K562 (cell line): ENCODE data around the gene NT5C2. TPM values are rescaled to one million over a fixed set of nuclear protein-coding genes. Genes with fewer than 3 reads are reported as not detected.
A peak's percentile ranks its signal among the peaks of the same experiment; 100 is the strongest.

ENCODE experiments used
- CHD1 ChIP-seq: fragments of 200-600 bp; sonication (generic); IDR thresholded peaks from one replicate; pipeline ENCODE4 v1.6.1; 2012; ENCODE audit warnings: mild to moderate bottlenecking, moderate library complexity, low read length, inconsistent platforms
- CHD7 ChIP-seq: fragments of 200-600 bp; sonication (generic); IDR thresholded peaks from one replicate; pipeline ENCODE4 v1.6.1; 2012; ENCODE audit warnings: mild to moderate bottlenecking, low read depth, low read length, inconsistent platforms
- DNMT1 ChIP-seq: fragments of 450-650 bp; IDR thresholded peaks from 2 replicates; pipeline ENCODE4 v1.6.1; 2016; ENCODE audit warnings: antibody characterized with exemption, mild to moderate bottlenecking
- ERF ChIP-seq: fragments of 450-650 bp; formaldehyde crosslinking; IDR thresholded peaks from 2 replicates; pipeline ENCODE4 v1.4.0; 2020; ENCODE audit warnings: mild to moderate bottlenecking, mixed read lengths
- HINFP ChIP-seq: fragments of 450-650 bp; conservative IDR thresholded peaks from 2 replicates; pipeline ENCODE4 v1.6.1; 2016; ENCODE audit warnings: missing genetic modification characterization, low read depth, mild to moderate bottlenecking, control low read depth, missing compliant biosample characterization
- IRF1 ChIP-seq: sonication (generic); formaldehyde crosslinking; IDR thresholded peaks from 2 replicates; pipeline ENCODE4 v1.8.0; 2022; ENCODE audit warnings: missing genetic modification reagents, mild to moderate bottlenecking, borderline replicate concordance
- MED1 ChIP-seq: sonication (generic); formaldehyde crosslinking; IDR thresholded peaks from 2 replicates; pipeline ENCODE4 v1.8.1; 2023; ENCODE audit warnings: missing genetic modification reagents, borderline replicate concordance
- MEF2A ChIP-seq: IDR thresholded peaks from 2 replicates; pipeline ENCODE4 v1.6.1; 2011; ENCODE audit warnings: low read depth, mild to moderate bottlenecking, low read length, moderate library complexity; ENCODE audit not compliant: control insufficient read depth
- NFRKB ChIP-seq: fragments of 450-650 bp; IDR thresholded peaks from 2 replicates; pipeline ENCODE4 v1.6.1; 2016; ENCODE audit warnings: low read depth
- ZBTB9 ChIP-seq: fragments of 450-650 bp; formaldehyde crosslinking; IDR thresholded peaks from 2 replicates; pipeline ENCODE4 v1.4.0; 2020; ENCODE audit warnings: mild to moderate bottlenecking, moderate library complexity
- ZFP30 ChIP-seq: fragments of 250-450 bp; sonication (Bioruptor Pico); IDR thresholded peaks from 2 replicates; pipeline ENCODE4 v1.8.0; 2022; ENCODE audit warnings: moderate library complexity, mild to moderate bottlenecking, inconsistent platforms, borderline replicate concordance
- ZNF311 ChIP-seq: fragments of 250-450 bp; sonication (Bioruptor Pico); IDR thresholded peaks from 2 replicates; pipeline ENCODE4 v1.4.0; 2020; ENCODE audit warnings: mild to moderate bottlenecking, moderate library complexity
- ZNF57 ChIP-seq: fragments of 450-650 bp; formaldehyde crosslinking; IDR thresholded peaks from 2 replicates; pipeline ENCODE4 v1.4.0; 2020; ENCODE audit warnings: mild to moderate bottlenecking, moderate library complexity
- polyA plus RNA-seq, 8 experiments: library from polyadenylated mRNA; depleted of rRNA in 4 of 8; stranded (reverse) in 5 of 8; unstranded in 3 of 8; fragments of >200 nt; fragmentation: Nextera tagmentation in 2 of 8; fragmentation: Illumina TruSeq in 1 of 8; extraction: Ambion mirVana in 2 of 8; extraction: Trizol in 1 of 8; gene quantifications; 2 replicates each; pipeline versions ENCODE4 v1.2.1 to v1.2.3, GENCODE V29; 2011 to 2014; ENCODE audit warnings: inconsistent platforms in 1 of 8, missing spikeins in 1 of 8
- total RNA-seq, 7 experiments: library from RNA; depleted of rRNA in 6 of 7; stranded (reverse); fragments of >200 nt in 6 of 7; fragmentation: Illumina TruSeq in 2 of 7; extraction: Trizol in 2 of 7; gene quantifications; 2 replicates each; pipeline versions ENCODE4 v1.2.1 to v1.2.3, GENCODE V29; 2011 to 2021; ENCODE audit warnings: low replicate concordance in 1 of 7

NT5C2 gene
- total and polyA plus RNA-seq, 9 of the 15 experiments (the other 6 are each of a cell fraction or from before 2014, with no cell fraction given), result 11.3 to 45.2 (median 27.7) TPM

GRCh38 chr10:103192451-103193106 lies 493 bp downstream of the NT5C2 start (continued):
- no peak for TF ChIP-seq ERF
- TF ChIP-seq ZBTB9, result no peak
- no peak for TF ChIP-seq CHD7
- TF ChIP-seq CHD1, result peak; percentile 30
- TF ChIP-seq NFRKB, result no peak
- no peak for TF ChIP-seq MED1 (CRISPR knock-in tag)
- no peak for TF ChIP-seq ZFP30 (CRISPR knock-in tag)
- no peak for TF ChIP-seq HINFP (tag)
- no peak for TF ChIP-seq DNMT1
- no peak for TF ChIP-seq MEF2A
- TF ChIP-seq ZNF57, result no peak
- no peak for TF ChIP-seq IRF1 (CRISPR knock-in tag)
- no peak for TF ChIP-seq ZNF311 (CRISPR knock-in tag)
